Spleen (tissue), 11 donors: Measurements from ENCODE around the gene TAF1B. TPM values are rescaled to one million over a fixed set of nuclear protein-coding genes. Genes with fewer than 3 reads are reported as not detected.
A peak's percentile ranks its signal among the peaks of the same experiment; 100 is the strongest.

Source experiments
- DNase-seq: peaks from one replicate; pipeline ENCODE4 v3.0.0-alpha.2; 2020
- H3K27ac ChIP-seq, 8 donors: fragments of 200-600 bp; sonication (generic) in 7 of 8; 1 replicate in 4 of 8; 2 replicates in 4 of 8; pipeline versions ENCODE4 v1.5.0 to v1.8.0; 2016 to 2021; ENCODE audit warnings: inconsistent platforms in 4 of 8, mild to moderate bottlenecking in 4 of 8, moderate library complexity in 1 of 8
- H3K27me3 ChIP-seq, 7 donors: fragments of 200-600 bp; sonication (generic) in 6 of 7; replicated peaks in 1 of 7; 1 replicate in 4 of 7; 2 replicates in 3 of 7; pipeline versions ENCODE4 v1.5.0 to v1.8.0; 2016 to 2021; ENCODE audit warnings: inconsistent platforms in 3 of 7, mild to moderate bottlenecking in 1 of 7
- H3K36me3 ChIP-seq, 6 donors: fragments of 200-600 bp; sonication (generic) in 5 of 6; 1 replicate in 4 of 6; 2 replicates in 2 of 6; pipeline versions ENCODE4 v1.5.0 to v1.8.0; 2016 to 2021; ENCODE audit warnings: inconsistent platforms in 2 of 6
- H3K4me1 ChIP-seq, 6 donors: fragments of 200-600 bp; sonication (generic) in 5 of 6; 1 replicate in 3 of 6; 2 replicates in 3 of 6; pipeline versions ENCODE4 v1.5.0 to v1.8.0; 2016 to 2021; ENCODE audit warnings: inconsistent platforms in 3 of 6
- H3K4me3 ChIP-seq, 8 donors: fragments of 200-600 bp; sonication (generic) in 7 of 8; 1 replicate in 4 of 8; 2 replicates in 4 of 8; pipeline versions ENCODE4 v1.5.0 to v1.8.0; 2016 to 2021; ENCODE audit warnings: inconsistent platforms in 4 of 8, mild to moderate bottlenecking in 4 of 8, moderate library complexity in 2 of 8
- H3K9me3 ChIP-seq, 8 donors: fragments of 200-600 bp; sonication (generic) in 7 of 8; 1 replicate in 4 of 8; 2 replicates in 4 of 8; pipeline versions ENCODE4 v1.5.0 to v1.8.0; 2016 to 2021; ENCODE audit warnings: inconsistent platforms in 4 of 8
- CTCF ChIP-seq, 11 experiments: fragments of 200-600 bp in 7 of 11; fragments of 450-650 bp in 4 of 11; sonication (generic) in 4 of 11; IDR thresholded peaks in 8 of 11; conservative IDR thresholded peaks in 3 of 11; 1 replicate in 7 of 11; 2 replicates in 4 of 11; pipeline versions ENCODE4 v1.4.0 to v1.8.0; 2016 to 2021; ENCODE audit warnings: antibody characterized with exemption in 11 of 11, inconsistent platforms in 4 of 11, mild to moderate bottlenecking in 1 of 11
- POLR2A ChIP-seq, 3 donors: fragments of 450-650 bp; IDR thresholded peaks; one replicate each; pipeline ENCODE4 v1.5.1; 2017; ENCODE audit warnings: antibody characterized with exemption in 3 of 3, mild to moderate bottlenecking in 1 of 3
- POLR2AphosphoS5 ChIP-seq, 3 donors: sonication (generic); formaldehyde crosslinking; IDR thresholded peaks; one replicate each; pipeline ENCODE4 v1.5.1; 2017; ENCODE audit warnings: antibody characterized with exemption in 3 of 3
- WGBS, 5 donors: extraction: QIAGEN DNeasy Blood & Tissue Kit in 3 of 5; methylation state at CpG; one replicate each; pipeline versions ENCODE4 v1.1.5 to v1.1.7; 2013 to 2018; 5-methylcytosine and 5-hydroxymethylcytosine counted together
- intact Hi-C: fragments of 100-400 bp; cut with DNase I; formaldehyde crosslinking; loops from one replicate; pipeline ENCODE4 v1.15.0; 2023; ENCODE audit warnings: low total_unique reads
- polyA plus RNA-seq, 3 donors: library from polyadenylated mRNA; stranded (reverse); fragments of 200-250 nt; gene quantifications; one replicate each; pipeline ENCODE4 v1.2.1, GENCODE V29; 2013
- total RNA-seq, 7 donors: library from RNA; depleted of rRNA in 3 of 7; stranded (reverse); fragments of >200 nt in 3 of 7; fragmentation: NEBNext Ultra II Directional in 4 of 7; extraction: Animal tissue kit (Norgen Biotek cat#: 25700) in 4 of 7; gene quantifications; one replicate each; pipeline versions ENCODE4 v1.1.0 to v1.2.1, GENCODE V29; 2016 to 2021
- donor health status: healthy with polysubstance abuse.
- donor health status: DM: no; HTN: no; CAD: no; lungs with moderate emphysema.
- donor health status: DM: no; HTN: no; CAD: no.
- donor health status: Bipolar disorder and iron deficiency.
- donor health status: healthy.
- donor health status: DM: no; HTN: no; CAD: no.
- donor health status: DM: yes; HTN: yes; CAD: no.

Gene TAF1B
- total and polyA plus RNA-seq, 10 donors, result 3.8 to 26.5 (median 16.7) TPM

DNA sequence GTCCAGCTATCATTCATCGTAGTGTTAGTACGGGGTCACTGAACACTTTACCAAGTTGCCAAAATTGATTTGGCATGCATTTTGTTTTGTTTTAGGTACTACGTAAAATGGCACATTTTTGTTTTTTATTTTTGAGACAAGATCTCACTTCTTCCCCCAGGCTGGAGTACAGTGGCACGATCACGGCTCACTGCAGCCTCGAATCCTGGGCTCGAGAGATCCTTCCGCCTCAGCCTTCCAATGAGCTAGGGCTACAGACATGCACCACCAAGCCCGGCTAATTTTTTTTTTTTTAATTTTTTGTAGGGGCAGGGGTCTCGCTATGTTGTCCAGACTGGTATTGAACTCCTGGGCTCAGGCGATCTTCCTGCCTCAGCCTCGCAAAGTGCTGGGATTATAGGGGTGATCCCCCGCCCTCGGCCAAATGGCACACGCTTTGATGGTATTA lies 786 bp downstream of the TAF1B start:
- 25 to 40% (median 32%) methylated on average over 15 of the region's 15 CpGs for WGBS, 5 donors
- intact Hi-C loops, result loop anchor here (10.0 kb wide), 1 partner anchor 101 kb away; no protein-coding TSS in a partner anchor
- Histone ChIP-seq H3K4me3 (peak overlapping the region; percentile 58 to 93 (median 85)), H3K27ac (peak overlapping the region; percentile 79 to 90 (median 86)), H3K36me3 (peaks cover 0 to 35% (median 12%) of the 10 kb centered on the region in 6 donors), H3K4me1 (peaks cover 12 to 47% (median 28%) of the 10 kb centered on the region in 6 donors), H3K9me3 (no peaks in the 10 kb centered on the region), H3K27me3 (no peaks in the 10 kb centered on the region)
- TF ChIP-seq POLR2AphosphoS5 (IDR thresholded peaks at IDR 0.05), result no peak
- TF ChIP-seq POLR2A (IDR thresholded peaks at IDR 0.05), result no peak
- no peak for TF ChIP-seq CTCF (IDR thresholded peaks at IDR 0.05 in 8 of 11, conservative IDR thresholded peaks at IDR 0.05 in 3 of 11)
- no peak for DNase-seq

GRCh38 chr2:9844576-9844975 lies 1.3 kb downstream of the TAF1B start:
- Histone ChIP-seq H3K36me3 (peaks cover 0 to 40% (median 15%) of the 10 kb centered on the region in 6 donors), H3K4me3 (peak overlapping the region in 7 of 8 donors; percentile 58 to 93 (median 89)), H3K9me3 (no peaks in the 10 kb centered on the region), H3K27ac (peak overlapping the region in 7 of 8 donors; percentile 30 to 90 (median 86)), H3K27me3 (no peaks in the 10 kb centered on the region), H3K4me1 (peaks cover 12 to 47% (median 28%) of the 10 kb centered on the region in 6 donors)
- intact Hi-C loops, result loop anchor here (10.0 kb wide), 1 partner anchor 100 kb away; no protein-coding TSS in a partner anchor
- 35 to 56% (median 43%) methylated on average over 5 of the region's 5 CpGs for WGBS, 5 donors
- DNase-seq, result no peak
- TF ChIP-seq POLR2AphosphoS5 (IDR thresholded peaks at IDR 0.05) (no peak), CTCF (IDR thresholded peaks at IDR 0.05 in 8 of 11, conservative IDR thresholded peaks at IDR 0.05 in 3 of 11) (no peak), POLR2A (IDR thresholded peaks at IDR 0.05) (no peak)

- H3K4me3 ChIP-seq, result no peak overlapping the region
- intact Hi-C loops, result loop anchor here (10.0 kb wide), 1 partner anchor 98 kb away; no protein-coding TSS in a partner anchor
- TF ChIP-seq POLR2AphosphoS5 (IDR thresholded peaks at IDR 0.05), result no peak
- no peak for TF ChIP-seq CTCF (IDR thresholded peaks at IDR 0.05 in 8 of 11, conservative IDR thresholded peaks at IDR 0.05 in 3 of 11)
- TF ChIP-seq POLR2A (IDR thresholded peaks at IDR 0.05), result no peak
- H3K27ac ChIP-seq, result no peak overlapping the region
- no peaks in the 10 kb centered on the region for H3K27me3 ChIP-seq
- H3K36me3 ChIP-seq, result peaks cover 0 to 60% (median 30%) of the 10 kb centered on the region in 6 donors
- DNase-seq, result no peak
- peaks cover 12 to 47% (median 28%) of the 10 kb centered on the region in 6 donors for H3K4me1 ChIP-seq
- no peaks in the 10 kb centered on the region for H3K9me3 ChIP-seq
Observed at GRCh38 chr2:9846554-9846953, 3.3 kb downstream of the TAF1B start.

GRCh38 chr2:9847140-9847539 lies 3.9 kb downstream of the TAF1B start:
- TF ChIP-seq CTCF (IDR thresholded peaks at IDR 0.05 in 8 of 11, conservative IDR thresholded peaks at IDR 0.05 in 3 of 11), result no peak
- TF ChIP-seq POLR2A (IDR thresholded peaks at IDR 0.05), result no peak
- no peak for TF ChIP-seq POLR2AphosphoS5 (IDR thresholded peaks at IDR 0.05)
- Histone ChIP-seq H3K9me3 (no peaks in the 10 kb centered on the region), H3K36me3 (peaks cover 0 to 65% (median 36%) of the 10 kb centered on the region in 6 donors), H3K27me3 (no peaks in the 10 kb centered on the region), H3K4me3 (no peak overlapping the region), H3K27ac (no peak overlapping the region), H3K4me1 (peaks cover 12 to 47% (median 28%) of the 10 kb centered on the region in 6 donors)
- 44 to 82% (median 72%) methylated on average over 4 of the region's 4 CpGs for WGBS, 5 donors
- intact Hi-C loops, result loop anchor here (10.0 kb wide), 1 partner anchor 98 kb away; no protein-coding TSS in a partner anchor
- DNase-seq, result no peak
